HG03045 (cell line): ENCODE measurements around the gene GPX6.
"Not testable (repeated sequence)": the region's sequence is repeated elsewhere in the genome, so short reads cannot be mapped to it uniquely, and the experiment has no call there.

ENCODE experiments used
- ATAC-seq: cut with Tn5 transposase; IDR thresholded peaks from one replicate; pipeline ENCODE4 v1.9.1; 2021; ENCODE audit warnings: mild to moderate bottlenecking, moderate library complexity; ENCODE audit not compliant: unreplicated experiment

Gene GPX6

GRCh38 chr6:28525496-28526039, 10.0 kb upstream of the GPX6 start, which contains the start of gene GPX5:
GPX5 (plus strand) TSS chr6:28525881; CDS start chr6:28526014, 133 bp downstream.
- ATAC-seq: no peak

DNA sequence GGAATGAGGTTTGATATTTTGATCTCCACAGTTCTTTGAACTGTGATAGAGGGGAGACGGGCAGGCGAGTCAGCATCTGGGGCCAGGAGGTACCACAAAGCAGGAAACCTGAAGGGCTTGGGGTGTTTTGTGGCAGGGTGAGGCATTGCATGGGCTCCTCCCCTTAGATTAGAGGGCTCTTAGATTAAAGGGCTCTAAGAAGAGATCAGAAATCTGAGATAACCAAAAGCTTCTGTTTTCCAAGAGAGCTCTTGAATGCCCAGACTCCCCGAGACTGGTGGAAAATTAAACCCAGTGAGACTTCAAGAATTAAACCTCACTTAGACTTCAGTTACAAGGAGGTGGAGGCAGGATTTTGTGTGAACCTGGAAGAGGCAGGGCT, 7.6 kb upstream of the GPX6 start:
- no peak for ATAC-seq

GRCh38 chr6:28522594-28523240, 7.1 kb upstream of the GPX6 start:
- no peak for ATAC-seq

- no peak for ATAC-seq
Observed at GRCh38 chr6:28517964-28518363, 2.4 kb upstream of the GPX6 start.

DNA sequence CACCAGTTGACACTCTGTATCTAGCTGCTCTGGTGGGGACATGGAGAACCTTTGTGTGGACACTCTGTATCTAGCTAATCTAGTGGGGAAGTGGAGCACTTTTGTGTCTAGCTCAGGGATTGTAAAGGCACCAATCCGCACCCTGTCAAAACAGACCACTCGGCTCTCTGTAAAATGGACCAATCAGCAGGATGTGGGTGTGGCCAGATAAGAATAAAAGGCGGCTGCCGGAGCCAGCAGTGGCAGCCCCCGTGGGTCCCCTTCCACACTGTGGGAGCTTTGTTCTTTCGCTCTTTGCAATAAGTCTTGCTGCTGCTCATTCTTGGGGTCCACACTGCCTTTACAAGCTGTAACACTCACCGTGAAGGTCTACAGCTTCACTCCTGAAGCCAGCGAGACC, 3.2 kb downstream of the GPX6 start:
- ATAC-seq: not testable (repeated sequence)

DNA sequence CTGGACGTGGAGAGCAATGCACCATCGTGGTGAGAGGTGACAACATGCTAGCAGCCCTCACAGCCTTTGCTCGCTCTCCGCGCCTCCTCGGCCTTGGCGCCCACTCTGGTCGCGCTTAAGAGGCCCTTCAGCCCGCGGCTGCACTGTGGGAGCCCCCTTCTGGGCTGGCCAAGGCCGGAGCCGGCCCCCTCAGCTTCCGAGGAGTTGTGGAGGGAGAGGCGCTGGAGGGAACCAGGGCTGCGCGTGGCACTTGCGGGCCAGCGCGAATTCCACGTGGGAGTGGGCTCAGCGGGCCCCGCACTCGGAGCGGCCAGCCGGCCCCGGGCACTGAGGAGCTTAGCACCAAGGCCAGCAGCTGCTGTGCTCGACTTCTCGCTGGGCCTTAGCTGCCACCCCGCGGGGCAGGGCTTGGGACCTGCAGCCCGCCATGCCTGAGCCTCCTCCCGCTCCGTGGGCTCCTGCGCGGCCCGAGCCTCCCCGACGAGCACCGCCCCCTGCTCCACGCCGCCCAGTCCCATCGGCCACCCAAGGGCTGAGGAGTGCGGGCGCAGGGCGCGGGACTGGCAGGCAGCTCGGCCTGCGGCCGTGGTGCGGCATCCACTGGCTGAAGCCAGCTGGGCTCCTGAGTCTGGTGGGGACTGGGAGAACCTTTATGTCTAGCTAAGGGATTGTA, 3.8 kb downstream of the GPX6 start:
- ATAC-seq: no peak

DNA sequence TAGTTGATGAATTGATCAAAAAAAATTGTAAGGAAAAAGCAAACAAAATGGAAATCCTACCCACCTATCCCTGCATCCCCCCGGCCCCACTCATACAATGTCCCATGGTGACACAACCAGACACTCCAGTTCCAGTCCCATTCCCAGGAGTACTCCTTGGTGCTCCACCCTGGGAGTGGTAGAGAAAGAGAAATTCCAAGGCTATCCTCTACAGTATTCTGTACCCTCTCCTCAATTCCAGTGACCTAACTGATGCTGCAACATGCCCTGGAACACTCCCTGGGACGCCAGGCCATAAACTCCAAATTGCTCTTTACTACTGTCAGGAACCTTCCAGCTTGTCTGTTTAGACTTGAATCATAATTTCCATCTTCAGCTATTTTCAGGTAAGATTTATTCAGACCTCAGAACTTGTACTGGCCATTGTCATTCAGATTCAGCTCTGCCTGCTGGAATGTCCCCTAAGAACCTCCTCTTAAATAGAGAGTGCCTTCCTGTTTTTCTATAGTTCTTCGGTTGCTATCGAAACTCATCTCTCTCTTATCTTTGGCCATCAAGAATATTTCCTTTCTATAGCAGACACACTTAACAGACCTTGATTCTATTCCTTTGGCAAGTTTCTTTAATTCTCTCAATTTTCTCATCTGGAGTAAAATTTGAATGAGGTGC, 8.7 kb downstream of the GPX6 start:
- no peak for ATAC-seq

GRCh38 chr6:28505733-28506132, 9.9 kb downstream of the GPX6 start:
- ATAC-seq: no peak

- not testable (repeated sequence) for ATAC-seq
Observed at GRCh38 chr6:28502709-28503305, 12.8 kb downstream of the GPX6 start.

- not testable (repeated sequence) for ATAC-seq
Observed at GRCh38 chr6:28502136-28502535, 13.5 kb downstream of the GPX6 start.

DNA sequence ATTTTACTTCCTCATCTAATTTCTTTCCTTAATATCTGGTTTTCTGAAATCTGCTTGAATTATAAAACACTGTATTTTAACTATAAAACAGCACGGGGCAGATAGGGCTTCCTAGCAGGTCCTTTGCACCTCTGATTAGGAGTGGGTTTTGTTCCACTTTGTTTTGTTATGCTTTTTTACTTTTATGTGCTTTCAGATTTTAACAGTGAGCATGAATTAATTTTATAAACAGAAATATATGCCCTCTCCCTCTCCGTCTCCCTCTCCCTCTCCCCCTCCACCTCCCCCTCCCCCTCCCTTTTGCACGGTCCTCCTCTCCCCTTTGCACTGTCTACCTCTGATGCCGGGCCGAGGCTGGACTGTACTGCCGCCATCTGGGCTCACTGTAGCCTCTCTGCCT, 14.3 kb downstream of the GPX6 start:
- no peak for ATAC-seq

DNA sequence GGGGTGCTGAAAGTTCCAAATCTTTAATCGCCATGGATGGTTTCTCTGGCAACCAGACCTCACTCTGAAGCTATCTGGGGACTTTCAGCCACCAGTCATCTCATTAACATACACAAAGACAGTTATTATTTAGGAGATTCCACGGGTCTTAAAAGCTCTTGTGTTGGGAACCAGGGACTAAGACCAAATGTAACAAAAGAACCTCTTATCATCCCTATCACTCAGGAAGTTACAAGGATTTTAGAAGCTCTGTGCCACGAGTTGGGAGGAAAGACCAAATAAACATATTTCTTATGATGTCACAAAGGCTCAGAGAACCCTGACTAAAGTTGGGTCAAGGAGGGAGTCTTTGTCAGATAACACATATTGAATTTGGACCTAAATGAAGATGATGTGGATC, 17.7 kb downstream of the GPX6 start:
- ATAC-seq: no peak

GRCh38 chr6:28497306-28497705, 18.3 kb downstream of the GPX6 start:
- ATAC-seq: no peak

GRCh38 chr6:28496099-28496779, 19.4 kb downstream of the GPX6 start:
- ATAC-seq: no peak

- no peak for ATAC-seq
Observed at GRCh38 chr6:28491984-28492317, 23.6 kb downstream of the GPX6 start.

DNA sequence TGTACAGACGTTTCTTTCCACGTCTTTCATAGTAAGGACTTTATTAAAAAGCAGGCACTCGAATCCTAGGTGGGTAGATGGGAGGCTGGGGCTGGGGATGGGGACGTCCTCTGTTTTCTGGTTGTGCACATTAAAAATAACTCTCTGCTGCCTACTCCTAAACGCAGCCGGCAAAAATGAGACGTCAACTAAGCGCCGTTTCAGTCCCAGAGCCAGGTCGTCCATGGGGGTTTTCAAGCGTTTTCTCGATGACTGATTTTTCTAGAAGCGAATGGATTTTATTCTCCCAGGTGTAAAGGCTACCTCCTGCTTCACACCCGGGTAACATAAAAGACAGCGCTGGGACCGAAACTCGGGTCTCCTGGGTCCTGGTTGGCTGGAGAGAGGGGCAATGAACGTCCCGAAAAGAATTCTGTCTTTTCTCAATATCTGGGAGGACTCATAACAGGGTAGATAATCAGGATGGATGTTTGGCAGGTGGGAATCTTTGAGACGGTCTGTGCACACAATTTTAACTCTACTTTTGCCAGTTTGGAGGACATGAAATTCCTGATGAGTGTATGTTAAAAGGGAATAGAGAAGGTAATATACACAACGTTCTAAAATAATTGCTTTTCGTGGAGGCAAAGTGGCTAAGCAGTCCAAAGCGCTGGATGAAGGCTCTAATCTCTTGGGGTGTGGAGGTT, 25.2 kb downstream of the GPX6 start:
- ATAC-seq: peak; percentile 20

DNA sequence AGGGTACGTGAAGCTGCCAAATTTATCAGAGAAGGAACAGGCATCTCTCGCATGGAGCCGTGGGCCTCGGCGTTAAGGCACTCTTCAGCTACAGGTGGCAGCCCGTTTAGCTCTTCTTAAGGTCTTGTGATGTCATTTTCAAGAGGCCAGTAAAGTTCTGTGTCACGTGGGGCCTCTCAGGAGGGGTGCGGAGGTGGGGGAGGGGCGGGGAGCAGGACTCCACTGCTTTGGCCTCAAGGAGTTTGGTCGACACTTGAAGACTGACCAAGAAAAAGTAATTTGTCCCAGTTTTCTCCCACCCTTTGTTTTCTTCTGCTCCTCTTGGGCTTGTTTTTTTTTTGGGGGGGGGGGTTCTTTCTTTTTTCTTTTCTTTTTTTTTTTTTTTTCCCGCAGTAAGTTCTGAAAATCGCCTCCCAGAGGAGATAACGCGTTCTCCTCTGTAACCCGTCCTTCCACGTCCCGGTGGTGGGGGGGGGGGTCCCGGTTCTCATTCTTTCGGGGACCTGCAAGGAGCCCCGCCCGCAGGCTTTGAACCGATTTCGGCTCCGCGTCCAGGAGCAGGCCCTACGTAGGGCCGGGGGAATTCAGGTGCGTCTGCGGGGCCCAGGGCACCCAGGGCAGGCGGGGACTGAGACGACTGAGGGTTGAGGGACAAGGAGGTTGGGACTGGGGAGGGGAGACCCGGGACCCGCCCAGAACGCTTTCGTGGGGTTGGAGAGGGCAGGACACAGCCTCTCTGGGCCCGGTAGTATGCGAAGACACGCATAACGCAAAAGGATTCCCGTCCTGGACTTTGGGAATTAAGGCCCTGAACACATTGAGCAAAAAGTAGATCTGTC, 26.0 kb downstream of the GPX6 start:
- peak; percentile 66 for ATAC-seq

DNA sequence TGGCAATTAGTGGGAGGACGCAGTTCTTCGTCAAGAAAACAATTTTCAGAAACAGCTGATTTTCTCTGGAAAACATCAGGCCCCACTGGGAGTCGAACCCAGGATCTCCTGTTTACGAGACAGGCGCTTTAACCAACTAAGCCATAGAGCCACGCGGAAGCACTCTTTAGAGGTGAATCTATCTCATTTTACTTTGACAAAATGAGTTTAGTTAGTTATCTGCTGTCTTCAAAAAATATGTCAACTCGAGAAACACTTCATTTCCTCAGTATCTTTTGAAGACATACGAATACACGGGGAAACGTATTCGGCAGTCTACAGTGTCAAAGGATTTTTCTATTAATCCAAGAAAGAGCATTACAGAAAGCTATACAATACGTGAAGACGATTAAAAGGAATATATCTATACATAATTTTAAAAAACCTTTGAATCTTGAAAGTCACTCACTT, 26.7 kb downstream of the GPX6 start:
- no peak for ATAC-seq

DNA sequence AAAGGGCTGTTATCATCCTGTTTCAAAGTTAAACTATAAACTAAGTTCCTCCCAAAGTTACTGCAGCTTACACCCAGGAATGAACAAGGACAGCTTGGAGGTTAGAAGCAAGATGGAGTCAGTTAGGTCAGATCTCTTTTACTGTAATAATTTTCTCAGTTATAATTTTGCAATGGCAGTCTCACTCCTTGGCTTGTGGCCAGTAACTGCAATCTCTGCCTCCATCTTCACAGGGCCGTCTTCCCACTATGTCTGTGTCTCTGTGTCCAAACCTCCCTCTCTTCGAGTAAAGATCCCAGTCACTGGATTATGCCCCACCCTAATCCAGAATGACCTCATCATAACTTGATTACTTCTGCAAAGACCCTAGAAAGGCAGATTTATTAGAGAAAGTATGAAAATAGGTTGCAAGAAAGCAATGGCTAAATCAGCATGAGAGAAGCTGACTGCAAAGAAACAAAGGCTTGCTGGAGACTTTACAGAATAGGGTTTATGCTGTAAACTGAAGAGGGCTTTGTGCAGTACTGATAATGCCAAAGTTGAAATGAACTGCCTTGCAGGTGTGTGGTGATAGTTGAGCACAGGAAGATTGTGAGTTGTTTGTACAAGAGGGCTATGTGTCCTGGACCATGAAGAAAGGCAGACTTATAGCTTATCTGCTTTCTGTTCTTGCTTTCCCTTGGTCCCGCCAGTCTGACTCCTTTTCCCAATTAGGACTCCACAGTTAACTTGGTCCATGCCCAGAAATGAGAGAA, 28.4 kb downstream of the GPX6 start:
- no peak for ATAC-seq
